ENCODE data around the gene C20orf96. TPM values are rescaled to one million over a fixed set of nuclear protein-coding genes. Genes with fewer than 3 reads are reported as not detected.

Gene C20orf96
- polyA plus RNA-seq, 3 donors: 0.28 to 9.3 (median 0.88) TPM

GRCh38 chr20:305745-306144, 15.2 kb upstream of the C20orf96 start:
- peaks cover 0 to 5% of the 10 kb centered on the region in 2 donors for H3K36me3 ChIP-seq (replicated peaks in 1 of 2; ENCODE audit: control insufficient read depth in 1 of 2, insufficient read depth in 2 of 2, low read length in 2 of 2)
- DNase-seq: no peak
- Mint-ChIP-seq H3K27ac (no peak overlapping the region), H3K4me3 (no peak overlapping the region), H3K9me3 (no peaks in the 10 kb centered on the region), H3K4me1 (peaks cover 21% of the 10 kb centered on the region), H3K36me3 (peaks cover 14 to 17% of the 10 kb centered on the region in 2 donors), H3K27me3 (ENCODE audit: low read depth in 3 of 3) (peaks cover 0 to 3% (median 1%) of the 10 kb centered on the region in 3 donors)
- H3K27ac ChIP-seq (ENCODE audit: low read depth in 1 of 2, low read length in 2 of 2): no peak overlapping the region
- 80% methylated on average over 6 of the region's 11 CpGs for WGBS (ENCODE audit: insufficient coverage)
- H3K27me3 ChIP-seq (ENCODE audit: control insufficient read depth in 2 of 2, insufficient read depth in 2 of 2, low read length in 2 of 2): no peaks in the 10 kb centered on the region
- H2AFZ ChIP-seq (ENCODE audit: insufficient read depth, low read depth, low read length, poor library complexity, severe bottlenecking): no peak overlapping the region
- H3K9ac ChIP-seq (ENCODE audit: insufficient read depth, low read length, poor library complexity, severe bottlenecking): no peak overlapping the region
- intact Hi-C loops (cut with micrococcal nuclease): no loop called here
- H3K4me1 ChIP-seq (ENCODE audit: control insufficient read depth in 1 of 2, insufficient read depth in 2 of 2, low read length in 2 of 2): peaks cover 22% of the 10 kb centered on the region in 2 donors
- TF ChIP-seq CTCF (IDR thresholded peaks at IDR 0.05): no peak
- no peak overlapping the region for H3K4me3 ChIP-seq (replicated peaks in 1 of 3; ENCODE audit: low read depth in 2 of 3, low read length in 3 of 3)
- peaks cover 13% of the 10 kb centered on the region for H4K20me1 ChIP-seq (ENCODE audit: insufficient read depth, low read length)
- H3K4me2 ChIP-seq (replicated peaks; ENCODE audit: extremely low read depth, low read length, poor library complexity, severe bottlenecking): no peak overlapping the region
- H3K79me2 ChIP-seq (ENCODE audit: insufficient read depth, low read length): peaks cover 7% of the 10 kb centered on the region
- no peaks in the 10 kb centered on the region for H3K9me3 ChIP-seq (replicated peaks in 1 of 2; ENCODE audit: control insufficient read depth in 1 of 2, insufficient read depth in 1 of 2, low read length in 2 of 2)

GRCh38 chr20:301886-302848, 11.6 kb upstream of the C20orf96 start:
- H3K27me3 ChIP-seq (ENCODE audit: control insufficient read depth in 2 of 2, insufficient read depth in 2 of 2, low read length in 2 of 2): no peaks in the 10 kb centered on the region
- H3K4me1 Mint-ChIP-seq: peaks cover 33% of the 10 kb centered on the region
- peaks cover 30 to 39% of the 10 kb centered on the region in 2 donors for H3K4me1 ChIP-seq (ENCODE audit: control insufficient read depth in 1 of 2, insufficient read depth in 2 of 2, low read length in 2 of 2)
- 96% methylated on average over 10 of the region's 13 CpGs for WGBS (ENCODE audit: insufficient coverage)
- no peak for DNase-seq
- peaks cover 0 to 5% of the 10 kb centered on the region in 2 donors for H3K36me3 ChIP-seq (replicated peaks in 1 of 2; ENCODE audit: control insufficient read depth in 1 of 2, insufficient read depth in 2 of 2, low read length in 2 of 2)
- no peak overlapping the region for H3K4me2 ChIP-seq (replicated peaks; ENCODE audit: extremely low read depth, low read length, poor library complexity, severe bottlenecking)
- H3K27me3 Mint-ChIP-seq (ENCODE audit: low read depth in 3 of 3): peaks cover 0 to 3% (median 1%) of the 10 kb centered on the region in 3 donors
- H3K4me3 Mint-ChIP-seq: no peak overlapping the region
- no peak overlapping the region for H3K4me3 ChIP-seq (replicated peaks in 1 of 3; ENCODE audit: low read depth in 2 of 3, low read length in 3 of 3)
- H3K79me2 ChIP-seq (ENCODE audit: insufficient read depth, low read length): peaks cover 33% of the 10 kb centered on the region
- no peak for TF ChIP-seq CTCF (IDR thresholded peaks at IDR 0.05)
- H3K27ac ChIP-seq (ENCODE audit: low read depth in 1 of 2, low read length in 2 of 2): no peak overlapping the region
- H3K36me3 Mint-ChIP-seq: peaks cover 16 to 21% of the 10 kb centered on the region in 2 donors
- H4K20me1 ChIP-seq (ENCODE audit: insufficient read depth, low read length): peaks cover 35% of the 10 kb centered on the region
- intact Hi-C loops (cut with micrococcal nuclease): no loop called here
- H3K27ac Mint-ChIP-seq: peak overlapping the region in 2 of 7 donors; percentile 3
- H3K9me3 Mint-ChIP-seq: no peaks in the 10 kb centered on the region
- no peak overlapping the region for H2AFZ ChIP-seq (ENCODE audit: insufficient read depth, low read depth, low read length, poor library complexity, severe bottlenecking)
- H3K9me3 ChIP-seq (replicated peaks in 1 of 2; ENCODE audit: control insufficient read depth in 1 of 2, insufficient read depth in 1 of 2, low read length in 2 of 2): no peaks in the 10 kb centered on the region
- H3K9ac ChIP-seq (ENCODE audit: insufficient read depth, low read length, poor library complexity, severe bottlenecking): no peak overlapping the region
